Thoracic aorta (tissue), 2 donors: ENCODE measurements around the gene CDH8. TPM values are rescaled to one million over a fixed set of nuclear protein-coding genes. Genes with fewer than 3 reads are reported as not detected.

Source experiments
- ATAC-seq: fragments of 150-250 bp; one replicate; pipeline ENCODE4 v1.8.0; 2017; ENCODE audit warnings: low read depth; ENCODE audit not compliant: insufficient number of reproducible peaks, low FRiP score
- DNase-seq: peaks from one replicate; pipeline ENCODE4 v3.0.0-alpha.2; 2020; ENCODE audit warnings: low spot score
- H3K27ac ChIP-seq, 2 donors: fragments of 200-600 bp; sonication (generic); 1 replicate in 1 of 2; 2 replicates in 1 of 2; pipeline ENCODE4 v1.5.1; 2016; ENCODE audit warnings: mild to moderate bottlenecking in 2 of 2, moderate library complexity in 2 of 2
- H3K27me3 ChIP-seq: fragments of 200-600 bp; sonication (generic); replicated peaks from 2 replicates; pipeline ENCODE4 v1.6.0; 2016; ENCODE audit warnings: mild to moderate bottlenecking; ENCODE audit not compliant: insufficient read depth
- H3K36me3 ChIP-seq: fragments of 200-600 bp; sonication (generic); one replicate; pipeline ENCODE4 v1.5.1; 2016
- H3K4me1 ChIP-seq, 2 donors: fragments of 200-600 bp; sonication (generic); 1 replicate in 1 of 2; 2 replicates in 1 of 2; pipeline versions ENCODE4 v1.5.1 to v1.6.0; 2016; ENCODE audit warnings: low read depth in 2 of 2, mild to moderate bottlenecking in 1 of 2; ENCODE audit not compliant: control insufficient read depth in 1 of 2
- H3K4me3 ChIP-seq: fragments of 200-600 bp; sonication (generic); 2 replicates; pipeline ENCODE4 v1.5.1; 2016; ENCODE audit warnings: mild to moderate bottlenecking
- H3K9me3 ChIP-seq: fragments of 200-600 bp; sonication (generic); 2 replicates; pipeline ENCODE4 v1.5.1; 2016
- CTCF ChIP-seq: fragments of 200-600 bp; sonication (generic); IDR thresholded peaks from one replicate; pipeline ENCODE4 v1.5.1; 2019; ENCODE audit warnings: antibody characterized with exemption
- total RNA-seq, 2 donors: library from RNA; depleted of rRNA; stranded (reverse); fragments of >200 nt; gene quantifications; one replicate each; pipeline versions ENCODE4 v1.1.0 to v1.2.3, GENCODE V29; 2016

Gene CDH8
- total RNA-seq, 2 donors from 2014 or later = 5.4 to 7.0 TPM

GRCh38 chr16:61831351-61831917, 204.8 kb downstream of the CDH8 start:
- DNase-seq = no peak
- Histone ChIP-seq H3K4me1 (peaks cover 0 to 9% of the 10 kb centered on the region in 2 donors), H3K27me3 (no peaks in the 10 kb centered on the region), H3K9me3 (no peaks in the 10 kb centered on the region), H3K27ac (no peak overlapping the region), H3K36me3 (no peaks in the 10 kb centered on the region), H3K4me3 (no peak overlapping the region)
- no peak for ATAC-seq
- TF ChIP-seq CTCF = no peak

- no peak for ATAC-seq
Observed at GRCh38 chr16:61829631-61830030, 206.6 kb downstream of the CDH8 start.

GRCh38 chr16:61823326-61823725, 212.9 kb downstream of the CDH8 start:
- Histone ChIP-seq H3K27ac (no peak overlapping the region), H3K27me3 (no peaks in the 10 kb centered on the region), H3K36me3 (no peaks in the 10 kb centered on the region), H3K4me1 (no peaks in the 10 kb centered on the region), H3K9me3 (no peaks in the 10 kb centered on the region), H3K4me3 (no peak overlapping the region)
- ATAC-seq (no peak), DNase-seq (no peak)
- no peak for TF ChIP-seq CTCF

More at GRCh38 chr16:61829631-61830030, 206.6 kb downstream of the CDH8 start:
- no peak for TF ChIP-seq CTCF
- no peak overlapping the region for H3K27ac ChIP-seq
- H3K4me3 ChIP-seq = no peak overlapping the region
- H3K4me1 ChIP-seq = peaks cover 0 to 9% of the 10 kb centered on the region in 2 donors
- no peak for DNase-seq
- no peaks in the 10 kb centered on the region for H3K36me3 ChIP-seq
- no peaks in the 10 kb centered on the region for H3K9me3 ChIP-seq
- H3K27me3 ChIP-seq = no peaks in the 10 kb centered on the region

- no peak for TF ChIP-seq CTCF
- no peak for DNase-seq
- Histone ChIP-seq H3K27ac (no peak overlapping the region), H3K9me3 (no peaks in the 10 kb centered on the region), H3K4me1 (no peaks in the 10 kb centered on the region), H3K4me3 (no peak overlapping the region), H3K27me3 (no peaks in the 10 kb centered on the region), H3K36me3 (no peaks in the 10 kb centered on the region)
- ATAC-seq = no peak
Observed at GRCh38 chr16:61820820-61821219, 215.4 kb downstream of the CDH8 start.

GRCh38 chr16:61820398-61820797, 215.8 kb downstream of the CDH8 start:
- DNase-seq (no peak), ATAC-seq (no peak)
- Histone ChIP-seq H3K4me3 (no peak overlapping the region), H3K27me3 (no peaks in the 10 kb centered on the region), H3K27ac (no peak overlapping the region), H3K4me1 (no peaks in the 10 kb centered on the region), H3K36me3 (no peaks in the 10 kb centered on the region), H3K9me3 (no peaks in the 10 kb centered on the region)
- no peak for TF ChIP-seq CTCF
